ENCODE results near the gene CAPN12. TPM values are rescaled to one million over a fixed set of nuclear protein-coding genes. Genes with fewer than 3 reads are reported as not detected.

The CAPN12 gene
- total and polyA plus RNA-seq, 10 of the 15 experiments (the other 5 are each of a cell fraction or from before 2014, with no cell fraction given), result 0.64 to 4.6 (median 2.0) TPM

- TF ChIP-seq PRDM15 (CRISPR knock-in tag; IDR thresholded peaks at IDR 0.05), result no peak
- no peak for TF ChIP-seq DPF2 (IDR thresholded peaks at IDR 0.05)
- TF ChIP-seq, protein P1, sequence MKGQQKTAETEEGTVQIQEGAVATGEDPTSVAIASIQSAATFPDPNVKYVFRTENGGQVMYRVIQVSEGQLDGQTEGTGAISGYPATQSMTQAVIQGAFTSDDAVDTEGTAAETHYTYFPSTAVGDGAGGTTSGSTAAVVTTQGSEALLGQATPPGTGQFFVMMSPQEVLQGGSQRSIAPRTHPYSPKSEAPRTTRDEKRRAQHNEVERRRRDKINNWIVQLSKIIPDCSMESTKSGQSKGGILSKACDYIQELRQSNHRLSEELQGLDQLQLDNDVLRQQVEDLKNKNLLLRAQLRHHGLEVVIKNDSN (IDR thresholded peaks at IDR 0.05; ENCODE audit: borderline replicate concordance, extremely low read length, insufficient read depth, low read depth, low read length), result no peak
Measured at GRCh38 chr19:38744298-38744681, at the start of gene CAPN12 (continued).

DNA sequence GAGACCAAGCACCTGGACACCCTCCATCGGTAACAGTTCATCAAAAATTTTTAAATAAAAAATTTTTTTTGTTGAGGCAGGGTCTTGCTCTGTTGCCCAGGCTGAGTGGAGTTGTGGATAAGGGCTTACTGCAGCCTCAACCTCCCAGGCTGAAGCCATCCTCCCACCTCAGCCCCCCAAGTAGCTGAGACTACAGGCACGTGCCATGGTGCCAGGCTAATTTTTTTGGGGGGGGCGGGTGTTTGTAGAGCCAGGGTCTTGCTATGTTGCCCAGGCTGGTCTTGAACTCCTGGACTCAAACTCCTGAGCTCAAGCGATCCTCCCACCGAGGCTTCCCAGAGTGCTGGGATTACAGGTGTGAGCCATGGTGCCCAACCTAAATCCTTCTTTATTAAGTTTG is 49.4 kb upstream of the CAPN12 start:
- Histone ChIP-seq H3K79me2 (ENCODE audit: control insufficient read depth, insufficient read depth, low read length) (no peaks in the 10 kb centered on the region), H4K20me1 (ENCODE audit: control insufficient read depth, insufficient read depth) (no peaks in the 10 kb centered on the region), H3K4me2 (ENCODE audit: control insufficient read depth, insufficient read depth) (no peak overlapping the region), H3K9ac (ENCODE audit: control insufficient read depth, insufficient read depth, low read length) (no peak overlapping the region), H3K9me3 (replicated peaks; ENCODE audit: control insufficient read depth, insufficient read depth, low read length) (no peaks in the 10 kb centered on the region; the same call in 2 of the 3 replicates), H2AFZ (ENCODE audit: control insufficient read depth, low read depth, low read length) (no peak overlapping the region), H3K27ac (ENCODE audit: control insufficient read depth, insufficient read depth) (no peak overlapping the region), H3K4me3 (no peak overlapping the region), H3K27me3 (replicated peaks in 1 of 2; ENCODE audit: control insufficient read depth in 2 of 2, insufficient read depth in 2 of 2, low read length in 1 of 2) (no peaks in the 10 kb centered on the region), H3K36me3 (ENCODE audit: control insufficient read depth in 2 of 2, insufficient read depth in 2 of 2, low read length in 1 of 2) (no peaks in the 10 kb centered on the region), H3K4me1 (ENCODE audit: control insufficient read depth, insufficient read depth, low read length) (no peaks in the 10 kb centered on the region)
- FAIRE-seq, result no peak
- POLR2A ChIA-PET, result no interaction called here
- 93% methylated on average over 5 of the region's 5 CpGs for WGBS (ENCODE audit: insufficient coverage, insufficient replicate concordance, low lambda C conversion rate, missing lambda C conversion rate)
- intact Hi-C loops (cut with micrococcal nuclease; ENCODE audit: unreplicated experiment), result no loop called here
- DNase-seq (ENCODE audit: low read depth, low spot score), result no peak
- BruUV-seq (replicated peaks), result no TSS peak
- SMC1A ChIA-PET (ENCODE audit: uncharacterized antibody, unreplicated experiment), result no interaction called here
- RAD21 ChIA-PET (ENCODE audit: unreplicated experiment), result no interaction called here
- CTCF ChIA-PET, result no interaction called here
- in situ Hi-C loops (cut with MboI), result no loop called here
- ATAC-seq, result no peak
- TF ChIP-seq SMARCA5 (IDR thresholded peaks at IDR 0.05) (no peak), ATF7 (IDR thresholded peaks at IDR 0.05; ENCODE audit: low read depth) (no peak), EED (IDR thresholded peaks at IDR 0.05; ENCODE audit: low read depth) (no peak), KDM1A (IDR thresholded peaks at IDR 0.05; ENCODE audit: borderline replicate concordance) (no peak), JUNB (IDR thresholded peaks at IDR 0.05) (no peak)

Data from GM12878 (cell line).